Neuron (in vitro differentiated cells): ENCODE measurements around the gene PUM2.

ENCODE experiments used
- H2AFZ ChIP-seq: one replicate; pipeline ENCODE4 v1.6.1; 2013; ENCODE audit warnings: low read depth, mild to moderate bottlenecking, inconsistent platforms, low read length, moderate library complexity
- H3K27me3 ChIP-seq: one replicate; pipeline ENCODE4 v1.6.1; 2013; ENCODE audit warnings: low read length; ENCODE audit not compliant: insufficient read depth
- H3K36me3 ChIP-seq: one replicate; pipeline ENCODE4 v1.6.1; 2013; ENCODE audit warnings: low read length; ENCODE audit not compliant: insufficient read depth
- H3K4me1 ChIP-seq: one replicate; pipeline ENCODE4 v1.6.1; 2013; ENCODE audit warnings: low read length; ENCODE audit not compliant: insufficient read depth
- H3K4me3 ChIP-seq: 2 replicates; pipeline ENCODE4 v1.5.1; 2013; ENCODE audit warnings: mild to moderate bottlenecking, low read length, moderate library complexity
- H3K9me3 ChIP-seq: one replicate; pipeline ENCODE4 v1.6.1; 2013; ENCODE audit warnings: low read length

PUM2 gene

DNA sequence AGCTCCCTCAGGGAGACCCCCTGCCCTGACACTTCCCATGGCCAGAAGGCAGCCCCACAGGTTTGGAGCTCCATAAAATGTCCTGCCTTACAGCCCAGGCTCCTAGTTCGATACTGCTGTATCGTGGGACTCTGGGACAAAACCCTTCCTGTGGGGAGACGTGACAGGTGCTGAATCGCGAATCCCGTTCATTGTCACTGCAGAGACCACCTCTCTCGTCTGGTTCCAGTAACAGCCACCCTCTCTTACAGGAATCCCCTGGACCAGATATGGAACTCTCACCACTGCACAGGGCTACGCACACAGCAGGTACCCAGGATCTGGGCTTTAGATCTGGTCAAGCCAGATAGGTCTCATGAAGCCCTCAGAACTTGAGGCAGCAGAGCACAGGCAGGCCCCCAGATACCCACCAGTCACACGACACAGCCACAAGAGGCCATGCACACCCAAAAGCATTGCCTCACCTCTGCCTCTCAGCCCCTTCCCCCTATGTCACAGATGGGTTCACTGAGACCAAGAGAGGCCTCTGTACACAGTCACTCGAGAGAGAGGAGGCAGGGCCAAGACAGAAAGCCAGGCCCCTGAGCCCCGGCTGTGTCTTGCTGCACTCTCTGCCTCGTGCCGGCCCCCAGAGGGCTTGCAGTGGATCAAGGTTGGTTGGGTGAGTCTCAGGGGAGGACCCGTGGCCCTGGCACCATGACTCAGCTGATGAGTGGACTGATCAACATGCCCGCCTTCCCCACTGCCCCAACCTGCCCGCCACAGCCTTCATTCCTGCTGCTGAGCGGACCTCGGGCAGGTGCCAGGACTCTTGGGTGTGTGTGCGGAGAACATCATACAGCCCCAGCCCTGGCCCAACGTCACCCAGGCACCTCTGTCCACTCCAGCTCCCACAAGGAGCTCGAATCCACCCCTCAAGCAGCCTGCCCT lies 133.3 kb downstream of the PUM2 start:
- Histone ChIP-seq H2AFZ (no peak overlapping the region), H3K9me3 (no peaks in the 10 kb centered on the region), H3K36me3 (no peaks in the 10 kb centered on the region), H3K4me1 (peaks cover 19% of the 10 kb centered on the region), H3K27me3 (no peaks in the 10 kb centered on the region), H3K4me3 (no peak overlapping the region)

DNA sequence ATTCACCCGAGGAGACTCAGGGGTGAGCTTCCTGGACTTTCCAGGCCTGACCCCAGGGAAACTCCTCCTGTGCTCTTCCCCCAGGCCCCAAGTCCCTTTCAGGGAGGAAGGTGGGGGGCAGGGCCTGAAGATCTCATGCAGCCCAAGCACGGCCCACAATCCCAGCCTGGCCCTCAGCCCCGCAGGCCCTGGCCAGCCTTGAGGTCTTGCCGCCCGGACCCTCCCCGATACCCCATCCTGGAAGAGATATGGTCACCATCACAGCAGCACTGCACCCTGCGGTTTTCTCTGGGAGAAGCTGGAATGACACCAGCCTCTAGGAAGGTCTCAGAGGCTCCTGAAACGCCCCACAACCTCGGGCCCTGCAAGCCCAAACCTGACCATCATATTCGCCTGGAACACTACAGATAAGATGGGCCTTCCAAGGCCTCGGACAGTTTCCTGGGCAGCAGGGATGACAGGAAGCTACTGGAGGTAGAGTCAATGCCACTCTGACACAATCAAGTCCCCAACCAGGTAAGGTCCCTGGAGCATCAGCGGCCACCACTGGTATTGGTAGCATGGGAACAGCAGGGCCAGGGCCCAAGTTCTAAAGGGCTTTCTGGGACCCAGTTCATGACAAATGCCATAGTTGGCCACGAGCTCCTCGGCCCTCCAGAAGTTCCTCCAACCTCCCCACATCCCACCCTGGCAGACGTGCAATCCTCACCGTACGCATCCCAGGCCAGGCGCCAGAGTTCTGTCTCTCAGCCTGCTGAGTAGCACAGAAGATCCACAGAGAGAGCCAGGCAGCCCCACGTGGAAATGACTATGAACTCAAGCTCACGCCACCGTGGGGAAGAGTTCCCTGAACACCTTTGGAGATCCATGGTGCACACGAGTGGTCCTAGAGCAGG lies 134.3 kb downstream of the PUM2 start:
- Histone ChIP-seq H2AFZ (no peak overlapping the region), H3K36me3 (no peaks in the 10 kb centered on the region), H3K4me3 (no peak overlapping the region), H3K4me1 (peaks cover 15% of the 10 kb centered on the region), H3K27me3 (no peaks in the 10 kb centered on the region), H3K9me3 (no peaks in the 10 kb centered on the region)

GRCh38 chr2:20215183-20216040 lies 135.2 kb downstream of the PUM2 start:
- no peak overlapping the region for H3K4me3 ChIP-seq
- no peaks in the 10 kb centered on the region for H3K27me3 ChIP-seq
- H2AFZ ChIP-seq: no peak overlapping the region
- H3K9me3 ChIP-seq: no peaks in the 10 kb centered on the region
- H3K4me1 ChIP-seq: peaks cover 12% of the 10 kb centered on the region
- no peaks in the 10 kb centered on the region for H3K36me3 ChIP-seq

DNA sequence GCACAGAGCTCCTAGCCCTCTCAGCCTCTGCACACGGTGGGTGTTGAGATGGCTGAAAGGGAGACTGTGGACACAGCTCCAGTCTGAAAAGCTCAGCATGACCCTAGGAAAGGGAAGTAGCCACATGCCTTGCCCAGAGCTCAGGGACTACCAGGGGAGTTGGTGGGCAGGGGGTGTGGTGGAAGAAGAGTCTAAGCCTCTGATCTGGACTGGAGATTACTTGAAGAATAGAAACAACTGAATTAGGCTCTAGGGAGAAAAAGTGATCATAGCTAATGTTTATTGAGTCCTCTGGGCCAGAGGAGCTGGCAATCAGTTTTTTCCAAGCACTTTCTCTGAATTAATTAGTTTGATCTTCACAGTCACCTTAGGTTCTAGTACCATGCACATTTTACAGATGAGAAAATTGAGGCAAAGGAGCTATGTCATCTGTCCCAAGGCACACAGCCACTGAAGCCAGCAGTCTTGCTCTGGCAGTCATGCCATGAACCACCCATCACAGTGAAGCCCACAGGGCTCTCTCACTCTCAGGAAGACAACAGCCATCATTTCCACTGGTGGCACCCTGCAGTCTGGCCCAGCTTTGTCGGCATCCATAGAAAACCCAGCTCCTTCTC lies 136.0 kb downstream of the PUM2 start:
- Histone ChIP-seq H3K4me1 (peaks cover 12% of the 10 kb centered on the region), H3K36me3 (no peaks in the 10 kb centered on the region), H2AFZ (no peak overlapping the region), H3K27me3 (no peaks in the 10 kb centered on the region), H3K9me3 (no peaks in the 10 kb centered on the region), H3K4me3 (no peak overlapping the region)

DNA sequence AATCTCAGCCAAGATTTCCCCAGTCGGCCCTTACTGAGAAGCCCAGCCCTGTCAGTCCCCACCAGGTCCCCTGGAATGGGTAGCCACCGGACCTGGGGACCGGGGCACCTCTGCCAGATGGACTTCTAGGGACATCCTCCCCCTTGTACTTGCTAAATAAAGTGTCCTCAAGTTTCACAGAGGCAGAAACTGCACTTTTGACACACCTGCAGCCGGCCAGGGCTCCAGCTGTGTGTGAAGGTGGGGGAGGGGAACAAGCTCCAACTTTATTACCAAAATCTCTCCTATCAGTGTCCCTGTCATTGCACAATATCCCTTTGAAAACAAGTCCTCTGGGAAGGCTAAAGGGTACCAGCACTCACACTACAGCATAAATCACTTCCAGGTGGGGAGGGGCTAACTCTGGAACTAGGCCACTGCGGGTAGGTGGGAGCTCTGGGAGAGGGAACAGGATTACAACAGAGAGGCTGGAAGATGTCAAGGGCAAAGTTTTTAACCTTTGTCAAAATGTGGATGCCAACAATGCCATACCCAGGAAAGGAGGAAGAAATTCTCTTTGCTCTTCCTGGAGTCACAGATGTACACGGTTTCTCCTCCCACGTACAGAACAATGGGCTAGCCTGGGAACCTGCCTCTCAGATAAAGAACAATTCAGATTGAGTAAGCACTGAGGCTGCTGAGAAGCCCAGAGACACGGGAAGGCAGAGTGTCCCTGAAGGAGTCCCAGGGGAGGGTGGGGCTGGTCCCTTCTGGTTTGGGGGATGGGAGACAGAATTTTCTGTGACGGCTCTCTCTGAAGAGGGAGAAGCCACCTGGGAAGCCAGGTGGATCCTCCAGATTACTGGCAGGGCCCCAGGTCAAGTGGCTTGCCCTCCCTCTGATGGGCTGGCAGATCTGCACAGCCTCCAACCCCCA lies 136.7 kb downstream of the PUM2 start:
- Histone ChIP-seq H3K9me3 (no peaks in the 10 kb centered on the region), H2AFZ (no peak overlapping the region), H3K4me3 (no peak overlapping the region), H3K4me1 (peaks cover 12% of the 10 kb centered on the region), H3K27me3 (no peaks in the 10 kb centered on the region), H3K36me3 (no peaks in the 10 kb centered on the region)

DNA sequence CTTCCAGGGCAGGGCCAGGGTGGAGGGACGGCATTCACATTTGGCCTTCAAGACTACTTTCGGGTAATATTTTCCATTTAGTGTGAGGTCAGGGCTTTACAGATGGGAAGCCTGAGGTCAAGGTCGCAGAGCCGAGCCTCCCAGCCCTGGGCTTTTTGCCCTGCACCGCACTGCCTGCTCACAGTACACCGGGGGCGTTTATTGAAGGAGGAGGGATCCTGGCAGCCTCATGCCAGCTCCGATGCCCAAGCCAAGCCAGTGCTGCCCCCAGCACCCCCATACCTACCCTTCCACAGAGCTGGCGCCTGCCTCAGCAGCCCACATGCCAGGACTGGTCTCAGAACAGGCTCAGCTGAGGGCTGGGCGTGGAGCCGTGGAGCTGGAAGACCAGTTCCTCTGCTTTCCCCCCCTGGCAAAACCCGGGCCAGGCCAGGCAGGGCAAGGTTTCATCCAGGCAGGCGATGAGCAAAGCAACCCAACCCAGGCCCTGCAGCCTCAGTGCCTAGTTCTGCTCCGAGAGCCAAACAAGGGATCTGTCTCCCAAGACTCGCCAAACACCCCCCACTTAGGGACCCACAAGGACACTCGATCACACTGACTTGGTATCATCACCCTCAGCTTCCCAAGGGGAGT lies 137.7 kb downstream of the PUM2 start:
- H3K9me3 ChIP-seq: no peaks in the 10 kb centered on the region
- H3K36me3 ChIP-seq: no peaks in the 10 kb centered on the region
- no peaks in the 10 kb centered on the region for H3K27me3 ChIP-seq
- no peak overlapping the region for H2AFZ ChIP-seq
- H3K4me1 ChIP-seq: peaks cover 12% of the 10 kb centered on the region
- H3K4me3 ChIP-seq: no peak overlapping the region

- H3K9me3 ChIP-seq: no peaks in the 10 kb centered on the region
- H3K36me3 ChIP-seq: no peaks in the 10 kb centered on the region
- peaks cover 12% of the 10 kb centered on the region for H3K4me1 ChIP-seq
- H2AFZ ChIP-seq: no peak overlapping the region
- H3K27me3 ChIP-seq: no peaks in the 10 kb centered on the region
- H3K4me3 ChIP-seq: no peak overlapping the region
These were observed 138.2 kb downstream of the PUM2 start for GRCh38 chr2:20212459-20212870.

- Histone ChIP-seq H3K4me3 (no peak overlapping the region), H2AFZ (no peak overlapping the region), H3K4me1 (peaks cover 12% of the 10 kb centered on the region), H3K27me3 (no peaks in the 10 kb centered on the region), H3K9me3 (no peaks in the 10 kb centered on the region), H3K36me3 (no peaks in the 10 kb centered on the region)
These were observed 138.7 kb downstream of the PUM2 start for GRCh38 chr2:20211860-20212458.

DNA sequence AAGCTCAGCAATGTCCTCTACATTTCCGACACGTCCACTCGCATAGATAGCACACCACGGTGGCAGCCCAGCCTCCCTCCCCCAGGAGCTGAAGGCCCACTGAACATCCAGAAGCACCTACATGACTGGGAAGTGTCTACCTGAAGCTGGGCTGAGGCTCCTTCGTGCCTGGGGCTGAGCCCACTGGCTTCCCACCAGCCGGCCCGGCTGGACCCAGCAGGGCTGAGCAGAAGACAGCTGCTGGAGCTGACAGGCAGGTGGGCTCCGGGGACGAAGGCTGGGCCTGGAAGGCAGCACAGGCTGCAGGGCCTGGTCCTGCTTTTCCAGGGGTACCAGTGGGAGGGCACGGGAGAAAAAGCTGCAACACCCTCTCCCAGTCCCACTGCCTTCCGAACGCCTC lies 139.2 kb downstream of the PUM2 start:
- Histone ChIP-seq H3K9me3 (no peaks in the 10 kb centered on the region), H3K4me1 (peaks cover 12% of the 10 kb centered on the region), H3K36me3 (no peaks in the 10 kb centered on the region)

GRCh38 chr2:20210462-20210861 lies 140.2 kb downstream of the PUM2 start:
- Histone ChIP-seq H3K36me3 (no peaks in the 10 kb centered on the region), H3K9me3 (no peaks in the 10 kb centered on the region), H3K4me1 (peaks cover 12% of the 10 kb centered on the region), H3K27me3 (no peaks in the 10 kb centered on the region), H2AFZ (no peak overlapping the region), H3K4me3 (no peak overlapping the region)

More for the DNA sequence above, 139.2 kb downstream of the PUM2 start:
- Histone ChIP-seq H3K27me3 (no peaks in the 10 kb centered on the region), H3K4me3 (no peak overlapping the region), H2AFZ (no peak overlapping the region)
